CD4-positive, alpha-beta T cell treated with Interleukin-1 beta for 1 hour (primary cell): ENCODE measurements around the gene CRLF3.
"Not testable (repeated sequence)": the region's sequence is repeated elsewhere in the genome, so short reads cannot be mapped to it uniquely, and the experiment has no call there.

Source experiments
- DNase-seq, 2 donors: peaks; one replicate each; pipeline ENCODE4 v3.0.0-alpha.2; 2020 to 2022

The CRLF3 gene

DNA sequence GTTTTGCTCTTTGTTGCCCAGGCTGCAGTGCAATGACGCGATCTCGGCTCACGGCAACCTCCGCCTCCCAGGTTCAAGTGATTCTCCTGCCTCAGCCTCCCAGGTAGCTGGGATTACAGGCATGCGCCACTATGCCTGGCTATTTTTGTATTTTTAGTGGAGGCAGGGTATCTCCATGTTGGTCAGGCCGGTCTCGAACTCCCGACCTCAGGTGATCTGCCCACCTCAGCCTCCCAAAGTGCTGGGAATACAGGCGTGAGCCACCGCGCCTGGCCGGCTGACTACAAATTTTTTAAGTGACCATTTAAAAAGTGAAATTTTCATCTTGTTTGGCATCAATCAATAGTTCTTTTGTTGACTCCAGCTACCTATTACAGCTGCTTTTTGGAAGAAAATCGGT is 90.3 kb downstream of the CRLF3 start:
- not testable (repeated sequence) for DNase-seq
